GM15510 (cell line): ENCODE results near the gene PPP1R3F.

Experiments
- POLR2A ChIP-seq: IDR thresholded peaks from 3 replicates; pipeline ENCODE4 v1.6.1; 2011; ENCODE audit warnings: borderline replicate concordance; ENCODE audit not compliant: insufficient read length; ENCODE audit errors: extremely low read depth

PPP1R3F gene

GRCh38 chrX:49277535-49277830 lies 7.9 kb downstream of the PPP1R3F start:
- no peak for TF ChIP-seq POLR2A

- no peak for TF ChIP-seq POLR2A
Observed at GRCh38 chrX:49278081-49278480, 8.5 kb downstream of the PPP1R3F start.

GRCh38 chrX:49282647-49283011 lies 13.0 kb downstream of the PPP1R3F start:
- no peak for TF ChIP-seq POLR2A

- TF ChIP-seq POLR2A: no peak
Observed at GRCh38 chrX:49284212-49284611, 14.6 kb downstream of the PPP1R3F start.

- TF ChIP-seq POLR2A: no peak
Observed at GRCh38 chrX:49286136-49286535, 16.5 kb downstream of the PPP1R3F start.

GRCh38 chrX:49286581-49286980 lies 17.0 kb downstream of the PPP1R3F start:
- TF ChIP-seq POLR2A: no peak

GRCh38 chrX:49287665-49288064 lies 18.1 kb downstream of the PPP1R3F start:
- no peak for TF ChIP-seq POLR2A

- TF ChIP-seq POLR2A: no peak
Observed at GRCh38 chrX:49290215-49290614, 20.6 kb downstream of the PPP1R3F start.

GRCh38 chrX:49291615-49292337 lies 22.2 kb downstream of the PPP1R3F start:
- TF ChIP-seq POLR2A: no peak

- no peak for TF ChIP-seq POLR2A
Observed at GRCh38 chrX:49292400-49293362, 23.1 kb downstream of the PPP1R3F start.

- TF ChIP-seq POLR2A: no peak
Observed at GRCh38 chrX:49300703-49301102, 31.1 kb downstream of the PPP1R3F start.

- no peak for TF ChIP-seq POLR2A
Observed at GRCh38 chrX:49303346-49303745, 33.8 kb downstream of the PPP1R3F start, which contains the start of gene GAGE10. Gene GAGE10, plus strand, starts transcription at chrX:49303646. Its CDS starts 1,214 bp downstream, at chrX:49304860.

GRCh38 chrX:49308604-49309269 lies 39.1 kb downstream of the PPP1R3F start:
- no peak for TF ChIP-seq POLR2A

- TF ChIP-seq POLR2A: no peak
Observed at GRCh38 chrX:49309401-49309981, 39.9 kb downstream of the PPP1R3F start.

- TF ChIP-seq POLR2A: no peak
Observed at GRCh38 chrX:49310371-49310770, 40.8 kb downstream of the PPP1R3F start.

GRCh38 chrX:49312176-49312575 lies 42.6 kb downstream of the PPP1R3F start:
- no peak for TF ChIP-seq POLR2A

GRCh38 chrX:49316085-49316484 lies 46.5 kb downstream of the PPP1R3F start:
- no peak for TF ChIP-seq POLR2A
